Endothelial cell of umbilical vein (primary cell): ENCODE measurements around the gene SULF2. TPM values are rescaled to one million over a fixed set of nuclear protein-coding genes. Genes with fewer than 3 reads are reported as not detected.

Source experiments
- BruUV-seq: library from RNA; stranded (reverse); fragments of 400-500 nt; replicated peaks from 2 replicates; lab custom pipeline; 2021; lab: Mats Ljungman, UMichigan
- CTCF ChIA-PET: fragments of 300-600, 350-600 bp; sonication (Branson Sonifier 250); formaldehyde crosslinking; loops from one replicate; lab custom pipeline; 2021; ENCODE audit warnings: antibody characterized with exemption, inconsistent platforms; lab: Charles Lee
- POLR2A ChIA-PET: fragments of 300-600, 350-600 bp; sonication (Branson Sonifier 250); formaldehyde crosslinking; loops from one replicate; lab custom pipeline; 2021; ENCODE audit warnings: antibody characterized with exemption, inconsistent platforms; lab: Charles Lee
- DNase-seq: peaks from one replicate; pipeline ENCODE4 v3.0.0-alpha.2; 2011; ENCODE audit warnings: low read depth, low spot score
- FAIRE-seq: peaks from 2 replicates; lab custom pipeline; 2011; peaks lifted over from hg19 to GRCh38; lab: Jason Lieb, UNC
- H2AFZ ChIP-seq: 2 replicates; pipeline ENCODE4 v1.6.0; 2012; ENCODE audit warnings: low read depth, low read length, control low read depth, inconsistent platforms
- H3K27ac ChIP-seq: 2 replicates; pipeline ENCODE4 v1.5.1; 2011; ENCODE audit warnings: low read depth, mild to moderate bottlenecking, control low read depth, low read length, moderate library complexity; ENCODE audit not compliant: insufficient read depth
- H3K27me3 ChIP-seq, 2 experiments: 2 replicates each; pipeline versions ENCODE4 v1.6.0 to v1.6.1; 2011; ENCODE audit warnings: low read length in 2 of 2, mixed read lengths in 1 of 2; ENCODE audit not compliant: control insufficient read depth in 2 of 2, insufficient read depth in 2 of 2
- H3K36me3 ChIP-seq, 2 experiments: 2 replicates in 1 of 2; 3 replicates in 1 of 2; pipeline ENCODE4 v1.5.1; 2011; ENCODE audit warnings: low read length in 2 of 2, mild to moderate bottlenecking in 1 of 2, moderate library complexity in 1 of 2; ENCODE audit not compliant: control insufficient read depth in 2 of 2, insufficient read depth in 2 of 2; ENCODE audit errors: extremely low read depth in 1 of 2
- H3K4me1 ChIP-seq: 3 replicates; pipeline ENCODE4 v1.5.1; 2011; ENCODE audit warnings: mild to moderate bottlenecking, low read length; ENCODE audit not compliant: control insufficient read depth, insufficient read depth; ENCODE audit errors: extremely low read depth
- H3K4me2 ChIP-seq: 2 replicates; pipeline ENCODE4 v1.6.1; 2011; ENCODE audit warnings: low read length, control low read depth, mixed read lengths; ENCODE audit not compliant: insufficient read depth
- H3K4me3 ChIP-seq, 3 experiments: fragments of 200-600 bp in 1 of 3; sonication (generic), shearing (Covaris generic) in 1 of 3; replicated peaks in 1 of 3; 2 replicates each; pipeline ENCODE4 v1.5.1; 2011 to 2016; ENCODE audit warnings: control low read depth in 3 of 3, low read length in 3 of 3, mild to moderate bottlenecking in 2 of 3, inconsistent platforms in 1 of 3, low read depth in 1 of 3, moderate library complexity in 1 of 3; ENCODE audit not compliant: insufficient read depth in 1 of 3
- H3K79me2 ChIP-seq: 2 replicates; pipeline ENCODE4 v1.6.0; 2012; ENCODE audit warnings: low read length, inconsistent platforms; ENCODE audit not compliant: control insufficient read depth, insufficient read depth
- H3K9ac ChIP-seq: replicated peaks from 2 replicates; pipeline ENCODE3; 2011; ENCODE audit warnings: low read length, control low read depth; ENCODE audit not compliant: insufficient read depth; ENCODE audit errors: extremely low read depth
- H3K9me1 ChIP-seq: replicated peaks from 3 replicates; pipeline ENCODE4 v1.6.0; 2011; ENCODE audit warnings: mild to moderate bottlenecking, low read length; ENCODE audit not compliant: control insufficient read depth, insufficient read depth; ENCODE audit errors: extremely low read depth
- H3K9me3 ChIP-seq: replicated peaks from 2 replicates; pipeline ENCODE4 v1.5.1; 2012; ENCODE audit warnings: low read length, inconsistent platforms; ENCODE audit not compliant: control insufficient read depth, insufficient read depth
- H4K20me1 ChIP-seq: replicated peaks from 2 replicates; pipeline ENCODE3; 2011; ENCODE audit warnings: mild to moderate bottlenecking, low read length; ENCODE audit not compliant: control insufficient read depth, insufficient read depth; ENCODE audit errors: extremely low read depth
- EZH2 ChIP-seq: IDR thresholded peaks from 2 replicates; pipeline ENCODE4 v1.6.1; 2012; ENCODE audit warnings: borderline replicate concordance, low read depth, mild to moderate bottlenecking, moderate library complexity, low read length, inconsistent platforms; ENCODE audit not compliant: severe bottlenecking
- FOS ChIP-seq: IDR thresholded peaks from 2 replicates; pipeline ENCODE4 v1.6.1; 2011; ENCODE audit warnings: mild to moderate bottlenecking, low read length, moderate library complexity, borderline replicate concordance; ENCODE audit not compliant: insufficient read depth
- GATA2 ChIP-seq: IDR thresholded peaks from 2 replicates; pipeline ENCODE4 v1.7.0; 2011; ENCODE audit warnings: low read depth, mild to moderate bottlenecking, moderate library complexity, mixed read lengths, low read length; ENCODE audit not compliant: insufficient read length, insufficient read depth
- JUN ChIP-seq: IDR thresholded peaks from 2 replicates; pipeline ENCODE4 v1.6.1; 2011; ENCODE audit warnings: borderline replicate concordance, low read depth; ENCODE audit not compliant: insufficient read length, insufficient read depth
- MYC ChIP-seq: IDR thresholded peaks from one replicate; pipeline ENCODE4 v1.6.1; 2011; ENCODE audit warnings: mild to moderate bottlenecking, low read depth, low read length
- POLR2A ChIP-seq: IDR thresholded peaks from 2 replicates; pipeline ENCODE4 v1.6.1; 2012; ENCODE audit warnings: low read depth, mild to moderate bottlenecking, control low read depth, low read length
- POLR2AphosphoS5 ChIP-seq: IDR thresholded peaks from 2 replicates; pipeline ENCODE4 v1.6.1; 2012; ENCODE audit warnings: low read depth, mild to moderate bottlenecking, control low read depth, low read length, moderate library complexity; ENCODE audit not compliant: insufficient read depth
- dilution Hi-C: fragments of 300-500 bp; cut with MboI; formaldehyde crosslinking; loops from one replicate; pipeline ENCODE4 v1.15.0; 2019; ENCODE audit warnings: low sequenced_read_pairs; ENCODE audit not compliant: extremely low pct_ligation_motif_present
- intact Hi-C: fragments of 100-400 bp; cut with micrococcal nuclease; formaldehyde crosslinking; loops from one replicate; pipeline ENCODE4 v1.10.0; 2022
- polyA plus RNA-seq, 4 experiments: library from polyadenylated mRNA; depleted of rRNA in 3 of 4; stranded (reverse) in 3 of 4; unstranded in 1 of 4; fragments of >200 nt; gene quantifications; 2 replicates each; pipeline versions ENCODE4 v1.2.1 to v1.2.3, GENCODE V29; 2011 to 2012; ENCODE audit warnings: missing spikeins in 1 of 4
- total RNA-seq: library from RNA; stranded (reverse); gene quantifications from 2 replicates; pipeline ENCODE4 v1.2.3, GENCODE V29; 2021
- TF ChIP-seq, protein P1 (sequence below), 2 donors: IDR thresholded peaks; 1 replicate in 1 of 2; 2 replicates in 1 of 2; pipeline ENCODE4 v1.5.1; 2011; ENCODE audit warnings: low read length in 2 of 2, mild to moderate bottlenecking in 2 of 2, moderate library complexity in 2 of 2, control low read depth in 1 of 2, inconsistent platforms in 1 of 2, low read depth in 1 of 2; ENCODE audit not compliant: insufficient read depth in 1 of 2; ENCODE audit errors: extremely low read depth in 1 of 2
- TF ChIP-seq, protein P2 (sequence below): IDR thresholded peaks from 2 replicates; pipeline ENCODE4 v1.6.1; 2011; ENCODE audit not compliant: insufficient read depth, insufficient read length

The SULF2 gene
- total and polyA plus RNA-seq, 2 donors (not counting 3 experiments of a cell fraction or from before 2014, with no cell fraction given) = 58.5 to 160 TPM

DNA sequence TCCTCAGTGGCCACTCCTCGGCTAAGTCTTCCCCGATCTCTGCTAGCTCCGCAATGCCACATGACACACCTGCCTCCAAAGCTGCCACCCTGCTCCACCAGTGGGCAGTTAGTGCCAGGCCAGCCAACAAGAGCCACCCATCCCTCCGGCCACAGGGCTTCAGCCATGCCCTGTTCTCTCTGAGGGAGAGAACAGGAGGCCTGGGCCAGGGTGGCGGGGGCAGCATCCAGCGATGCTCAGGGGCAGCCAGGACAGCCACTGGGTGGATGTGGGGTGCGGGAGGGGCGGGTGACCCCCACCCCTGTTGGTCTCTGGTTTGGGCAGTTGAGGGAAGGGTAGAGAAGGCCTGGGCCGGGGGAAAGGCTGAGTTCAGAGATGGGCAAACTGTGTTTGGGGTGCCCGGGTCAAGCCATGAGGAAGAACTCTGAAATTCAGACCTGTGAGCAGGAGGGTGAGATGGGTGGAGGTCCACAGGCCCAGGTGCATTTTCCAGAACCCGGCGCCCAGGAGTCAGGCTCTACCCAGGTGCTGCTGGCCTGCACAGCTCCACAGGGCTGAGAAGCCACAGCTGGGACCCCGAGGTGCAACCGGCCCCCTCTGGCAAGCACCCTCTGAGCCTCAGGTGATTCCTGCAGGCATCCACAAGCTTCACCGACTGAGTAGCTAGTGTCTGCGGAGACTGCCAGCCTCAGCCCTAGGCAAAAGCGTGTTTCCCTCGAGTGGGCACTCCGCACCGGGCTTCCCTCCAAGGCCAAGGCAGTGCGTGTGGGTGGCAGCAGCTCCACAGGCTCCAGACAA is 91.1 kb downstream of the SULF2 start:
- no peaks in the 10 kb centered on the region for H3K36me3 ChIP-seq
- H4K20me1 ChIP-seq = no peaks in the 10 kb centered on the region
- no peaks in the 10 kb centered on the region for H3K4me1 ChIP-seq
- no peak overlapping the region for H3K9ac ChIP-seq
- FAIRE-seq (no peak), DNase-seq (no peak)
- no peak overlapping the region for H2AFZ ChIP-seq
- ChIA-PET CTCF (interaction anchor here (0.7 to 5.6 kb wide), 5 partner anchors 16 to 926 kb away, joined by 3 to 30 read pairs (median 6); no protein-coding TSS in a partner anchor), POLR2A (no interaction called here)
- intact Hi-C loops (no loop called here), dilution Hi-C loops (no loop called here)
- no peaks in the 10 kb centered on the region for H3K79me2 ChIP-seq
- H3K4me3 ChIP-seq = no peak overlapping the region
- H3K27ac ChIP-seq = no peak overlapping the region
- TF ChIP-seq EZH2 (no peak), JUN (no peak), POLR2AphosphoS5 (no peak), MYC (no peak), GATA2 (no peak), POLR2A (no peak), FOS (no peak)
- TF ChIP-seq, protein P1, sequence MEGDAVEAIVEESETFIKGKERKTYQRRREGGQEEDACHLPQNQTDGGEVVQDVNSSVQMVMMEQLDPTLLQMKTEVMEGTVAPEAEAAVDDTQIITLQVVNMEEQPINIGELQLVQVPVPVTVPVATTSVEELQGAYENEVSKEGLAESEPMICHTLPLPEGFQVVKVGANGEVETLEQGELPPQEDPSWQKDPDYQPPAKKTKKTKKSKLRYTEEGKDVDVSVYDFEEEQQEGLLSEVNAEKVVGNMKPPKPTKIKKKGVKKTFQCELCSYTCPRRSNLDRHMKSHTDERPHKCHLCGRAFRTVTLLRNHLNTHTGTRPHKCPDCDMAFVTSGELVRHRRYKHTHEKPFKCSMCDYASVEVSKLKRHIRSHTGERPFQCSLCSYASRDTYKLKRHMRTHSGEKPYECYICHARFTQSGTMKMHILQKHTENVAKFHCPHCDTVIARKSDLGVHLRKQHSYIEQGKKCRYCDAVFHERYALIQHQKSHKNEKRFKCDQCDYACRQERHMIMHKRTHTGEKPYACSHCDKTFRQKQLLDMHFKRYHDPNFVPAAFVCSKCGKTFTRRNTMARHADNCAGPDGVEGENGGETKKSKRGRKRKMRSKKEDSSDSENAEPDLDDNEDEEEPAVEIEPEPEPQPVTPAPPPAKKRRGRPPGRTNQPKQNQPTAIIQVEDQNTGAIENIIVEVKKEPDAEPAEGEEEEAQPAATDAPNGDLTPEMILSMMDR (IDR thresholded peaks at IDR 0.05; ENCODE audit: extremely low read depth in 1 of 2, insufficient read depth in 1 of 2, low read depth in 1 of 2, low read length in 2 of 2) = no peak
- TF ChIP-seq, protein P2, sequence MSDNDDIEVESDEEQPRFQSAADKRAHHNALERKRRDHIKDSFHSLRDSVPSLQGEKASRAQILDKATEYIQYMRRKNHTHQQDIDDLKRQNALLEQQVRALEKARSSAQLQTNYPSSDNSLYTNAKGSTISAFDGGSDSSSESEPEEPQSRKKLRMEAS = no peak
- no peak overlapping the region for H3K4me2 ChIP-seq
- BruUV-seq = no TSS peak
- no peaks in the 10 kb centered on the region for H3K9me3 ChIP-seq
- no peaks in the 10 kb centered on the region for H3K27me3 ChIP-seq
- H3K9me1 ChIP-seq = no peaks in the 10 kb centered on the region
